WTC11 (cell line): ENCODE results near the gene FGF21. TPM values are rescaled to one million over a fixed set of nuclear protein-coding genes. Genes with fewer than 3 reads are reported as not detected.
A peak's percentile ranks its signal among the peaks of the same experiment; 100 is the strongest.

Experiments used
- ATAC-seq: fragments of 200-7000 bp; cut with Tn5 transposase; 2 replicates; pipeline ENCODE4 v1.10.0; 2021; ENCODE audit warnings: mild to moderate bottlenecking, moderate library complexity
- CTCF ChIA-PET: fragments of 300-600 bp; sonication (Branson Sonifier 250); formaldehyde crosslinking; loops from one replicate; lab custom pipeline; 2021; ENCODE audit warnings: antibody characterized with exemption; lab: Charles Lee
- POLR2A ChIA-PET: fragments of 350-600 bp; sonication (Branson Sonifier 250); formaldehyde crosslinking; loops from one replicate; lab custom pipeline; 2021; ENCODE audit warnings: antibody characterized with exemption; lab: Charles Lee
- DNase-seq: peaks from one replicate; pipeline ENCODE4 v3.0.0; 2021; ENCODE audit warnings: low spot score
- H3K27ac Mint-ChIP-seq: 2 replicates; pipeline ENCODE4 v1.8.0; 2021; ENCODE audit warnings: mixed read lengths
- H3K27me3 Mint-ChIP-seq: 2 replicates; pipeline ENCODE4 v1.8.0; 2021; ENCODE audit warnings: low read depth, mild to moderate bottlenecking, moderate library complexity, mixed read lengths
- H3K36me3 Mint-ChIP-seq: 2 replicates; pipeline ENCODE4 v1.8.0; 2021; ENCODE audit warnings: mixed read lengths
- H3K4me1 Mint-ChIP-seq: 2 replicates; pipeline ENCODE4 v1.8.0; 2022; ENCODE audit warnings: mixed read lengths
- H3K4me3 Mint-ChIP-seq: 2 replicates; pipeline ENCODE4 v1.8.0; 2021; ENCODE audit warnings: mild to moderate bottlenecking, moderate library complexity, mixed read lengths
- H3K9me3 Mint-ChIP-seq: 2 replicates; pipeline ENCODE4 v1.8.0; 2021; ENCODE audit warnings: mixed read lengths
- ARID4B ChIP-seq: sonication (generic); formaldehyde crosslinking; IDR thresholded peaks from 2 replicates; pipeline ENCODE4 v1.8.0; 2023; ENCODE audit warnings: missing genetic modification reagents, mild to moderate bottlenecking, borderline replicate concordance
- E2F4 ChIP-seq: sonication (generic); formaldehyde crosslinking; IDR thresholded peaks from 2 replicates; pipeline ENCODE4 v1.8.1; 2022; ENCODE audit warnings: low read depth, mild to moderate bottlenecking, moderate library complexity, missing genetic modification reagents, borderline replicate concordance
- E2F5 ChIP-seq: sonication (generic); formaldehyde crosslinking; IDR thresholded peaks from 2 replicates; pipeline ENCODE4 v1.8.1; 2022; ENCODE audit warnings: mild to moderate bottlenecking, moderate library complexity, missing genetic modification reagents
- ETV6 ChIP-seq: sonication (generic); formaldehyde crosslinking; IDR thresholded peaks from 2 replicates; pipeline ENCODE4 v1.8.1; 2022; ENCODE audit warnings: mild to moderate bottlenecking, missing genetic modification reagents
- FOXK1 ChIP-seq: sonication (generic); formaldehyde crosslinking; IDR thresholded peaks from 2 replicates; pipeline ENCODE4 v1.8.0; 2022; ENCODE audit warnings: mild to moderate bottlenecking, moderate library complexity, missing genetic modification reagents
- FOXP1 ChIP-seq: sonication (generic); formaldehyde crosslinking; IDR thresholded peaks from 2 replicates; pipeline ENCODE4 v1.8.0; 2022; ENCODE audit warnings: missing genetic modification reagents, mild to moderate bottlenecking, moderate library complexity, borderline replicate concordance
- GABPB1 ChIP-seq: sonication (generic); formaldehyde crosslinking; IDR thresholded peaks from 2 replicates; pipeline ENCODE4 v1.8.1; 2023; ENCODE audit warnings: mild to moderate bottlenecking, missing genetic modification reagents
- GRHL2 ChIP-seq: fragments of 250-450 bp; sonication (Bioruptor Pico); IDR thresholded peaks from 2 replicates; pipeline ENCODE4 v1.8.0; 2022; ENCODE audit warnings: mild to moderate bottlenecking, moderate library complexity; ENCODE audit not compliant: insufficient replicate concordance, severe bottlenecking
- JUN ChIP-seq: sonication (generic); formaldehyde crosslinking; IDR thresholded peaks from 2 replicates; pipeline ENCODE4 v1.8.0; 2023; ENCODE audit warnings: mild to moderate bottlenecking, missing genetic modification reagents
- NFE2L1 ChIP-seq: sonication (generic); formaldehyde crosslinking; IDR thresholded peaks from 2 replicates; pipeline ENCODE4 v1.8.1; 2023; ENCODE audit warnings: missing genetic modification reagents
- NFYB ChIP-seq: sonication (generic); formaldehyde crosslinking; conservative IDR thresholded peaks from 2 replicates; pipeline ENCODE4 v1.8.0; 2022; ENCODE audit warnings: low read depth, missing genetic modification reagents
- NR1H2 ChIP-seq: sonication (generic); formaldehyde crosslinking; IDR thresholded peaks from 2 replicates; pipeline ENCODE4 v1.9.0; 2021; ENCODE audit warnings: mild to moderate bottlenecking, moderate library complexity, missing genetic modification reagents
- OVOL2 ChIP-seq: fragments of 250-450 bp; sonication (Bioruptor Pico); IDR thresholded peaks from 2 replicates; pipeline ENCODE4 v1.9.0; 2021; ENCODE audit warnings: mild to moderate bottlenecking, borderline replicate concordance
- SOX15 ChIP-seq: fragments of 250-450 bp; sonication (Bioruptor Pico); IDR thresholded peaks from 2 replicates; pipeline ENCODE4 v1.9.0; 2021; ENCODE audit warnings: mild to moderate bottlenecking
- TCF7 ChIP-seq: sonication (generic); formaldehyde crosslinking; IDR thresholded peaks from 2 replicates; pipeline ENCODE4 v1.8.0; 2022; ENCODE audit warnings: mild to moderate bottlenecking, low read depth, missing genetic modification reagents, moderate library complexity
- TEAD1 ChIP-seq: sonication (generic); formaldehyde crosslinking; IDR thresholded peaks from 2 replicates; pipeline ENCODE4 v1.8.0; 2022; ENCODE audit warnings: mild to moderate bottlenecking, missing genetic modification reagents
- USF1 ChIP-seq: sonication (generic); formaldehyde crosslinking; IDR thresholded peaks from 2 replicates; pipeline ENCODE4 v1.8.0; 2022; ENCODE audit warnings: mild to moderate bottlenecking, missing genetic modification reagents
- USF2 ChIP-seq: sonication (generic); formaldehyde crosslinking; IDR thresholded peaks from 2 replicates; pipeline ENCODE4 v1.8.1; 2023; ENCODE audit warnings: mild to moderate bottlenecking, missing genetic modification reagents, moderate library complexity
- ZNF121 ChIP-seq: sonication (generic); formaldehyde crosslinking; IDR thresholded peaks from 2 replicates; pipeline ENCODE4 v1.8.0; 2023; ENCODE audit warnings: missing genetic modification reagents
- ZNF219 ChIP-seq: sonication (generic); formaldehyde crosslinking; IDR thresholded peaks from 2 replicates; pipeline ENCODE4 v1.8.0; 2023; ENCODE audit warnings: missing genetic modification reagents, mild to moderate bottlenecking, borderline replicate concordance
- ZNF232 ChIP-seq: sonication (generic); formaldehyde crosslinking; IDR thresholded peaks from 2 replicates; pipeline ENCODE4 v1.8.0; 2022; ENCODE audit warnings: mild to moderate bottlenecking, missing genetic modification reagents
- ZNF396 ChIP-seq: fragments of 250-450 bp; sonication (Bioruptor Pico); IDR thresholded peaks from 2 replicates; pipeline ENCODE4 v1.8.0; 2021; ENCODE audit warnings: mild to moderate bottlenecking, moderate library complexity, borderline replicate concordance
- ZNF532 ChIP-seq: fragments of 250-450 bp; sonication (Bioruptor Pico); IDR thresholded peaks from 2 replicates; pipeline ENCODE4 v1.9.0; 2021; ENCODE audit warnings: mild to moderate bottlenecking, borderline replicate concordance
- total RNA-seq: library from RNA; stranded (reverse); gene quantifications from 3 replicates; pipeline ENCODE4 v1.2.3, GENCODE V29; 2021

FGF21 gene
- total RNA-seq, 1 experiment from 2014 or later: 0.26 TPM

GRCh38 chr19:48720613-48721296, 34.6 kb upstream of the FGF21 start:
- ChIA-PET POLR2A (interaction anchor here (0.9 to 1.0 kb wide), 2 partner anchors 18 to 45 kb away, joined by 3 to 4 read pairs; no protein-coding TSS in a partner anchor), CTCF (interaction anchor here (0.7 to 1.5 kb wide), 8 partner anchors 8 to 122 kb away, joined by 3 to 16 read pairs (median 4); no protein-coding TSS in a partner anchor)
- H3K27me3 Mint-ChIP-seq: no peaks in the 10 kb centered on the region
- DNase-seq (peak; percentile 98), ATAC-seq (peak; percentile 88)
- peak overlapping the region; percentile 97 for H3K4me3 Mint-ChIP-seq
- TF ChIP-seq ZNF232 (CRISPR knock-in tag) (0 out of 2 replicates have a peak, but pooled peaks have one; percentile 23), JUN (CRISPR knock-in tag) (no peak), ETV6 (peak; percentile 26; the same call in 1 of the 2 replicates), ZNF219 (CRISPR knock-in tag) (no peak), OVOL2 (no peak), E2F4 (peak; percentile 99), TEAD1 (CRISPR knock-in tag) (0 out of 2 replicates have a peak, but pooled peaks have one; percentile 37), ZNF121 (CRISPR knock-in tag) (no peak), FOXK1 (0 out of 2 replicates have a peak, but pooled peaks have one; percentile 23), ZNF396 (CRISPR knock-in tag) (no peak), USF1 (peak; percentile 77; the same call in 1 of the 2 replicates), NFYB (peak; percentile 96), NR1H2 (no peak), FOXP1 (CRISPR knock-in tag) (no peak), GRHL2 (CRISPR knock-in tag) (no peak), NFE2L1 (CRISPR knock-in tag) (no peak), E2F5 (peak; percentile 90), GABPB1 (CRISPR knock-in tag) (peak; percentile 12; the same call in 1 of the 2 replicates), USF2 (peak; percentile 54; the same call in 1 of the 2 replicates), ARID4B (CRISPR knock-in tag) (no peak), SOX15 (CRISPR knock-in tag) (no peak), ZNF532 (CRISPR knock-in tag) (no peak), TCF7 (CRISPR knock-in tag) (no peak)
- no peaks in the 10 kb centered on the region; the same call in 1 of the 2 replicates for H3K36me3 Mint-ChIP-seq
- H3K4me1 Mint-ChIP-seq: peaks cover 30% of the 10 kb centered on the region
- peak overlapping the region; percentile 96 for H3K27ac Mint-ChIP-seq
- no peaks in the 10 kb centered on the region; the same call in 1 of the 2 replicates for H3K9me3 Mint-ChIP-seq
